C4-2B (cell line): ENCODE measurements around the gene OR51L1.

Experiments
- CTCF ChIP-seq: fragments of 450-650 bp; conservative IDR thresholded peaks from 2 replicates; pipeline ENCODE4 v1.5.1; 2017; ENCODE audit warnings: mild to moderate bottlenecking
- ZFX ChIP-seq: fragments of 450-650 bp; IDR thresholded peaks from 2 replicates; pipeline ENCODE4 v1.6.1; 2017

- TF ChIP-seq CTCF, result no peak
- no peak for TF ChIP-seq ZFX
Measured at GRCh38 chr11:5036669-5037068, 42.0 kb downstream of the OR51L1 start.
